OCI-LY1 (cell line): ENCODE results near the gene PRKCA.

ENCODE experiments used
- H2AFZ ChIP-seq: fragments of 200-600 bp; sonication (generic), shearing (Covaris generic); 2 replicates; pipeline ENCODE4 v1.6.0; 2014; ENCODE audit warnings: antibody characterized with exemption, mild to moderate bottlenecking, low read length
- H3F3A ChIP-seq: fragments of 200-600 bp; sonication (generic), shearing (Covaris generic); 2 replicates; pipeline ENCODE4 v1.6.0; 2014; ENCODE audit warnings: mild to moderate bottlenecking, antibody characterized with exemption, low read length, moderate library complexity; ENCODE audit not compliant: insufficient read depth
- H3K27ac ChIP-seq: fragments of 200-600 bp; sonication (generic); 2 replicates; pipeline ENCODE4 v1.5.1; 2014; ENCODE audit warnings: low read length, mixed run types, mild to moderate bottlenecking, low read depth; ENCODE audit not compliant: poor library complexity, severe bottlenecking
- H3K27me3 ChIP-seq: fragments of 200-600 bp; sonication (generic); 2 replicates; pipeline ENCODE4 v1.6.0; 2014; ENCODE audit warnings: antibody characterized with exemption, mild to moderate bottlenecking, low read length, moderate library complexity; ENCODE audit not compliant: insufficient read depth
- H3K36me3 ChIP-seq: fragments of 200-600 bp; sonication (generic); 2 replicates; pipeline ENCODE4 v1.6.1; 2014; ENCODE audit warnings: mild to moderate bottlenecking, antibody characterized with exemption, low read length, moderate library complexity, mixed read lengths; ENCODE audit not compliant: insufficient read depth
- H3K4me1 ChIP-seq: fragments of 200-600 bp; sonication (generic); 2 replicates; pipeline ENCODE4 v1.5.1; 2014; ENCODE audit warnings: mild to moderate bottlenecking, low read length, moderate library complexity; ENCODE audit not compliant: insufficient read depth, severe bottlenecking
- H3K4me2 ChIP-seq: fragments of 200-600 bp; sonication (generic), shearing (Covaris generic); 2 replicates; pipeline ENCODE4 v1.6.1; 2014; ENCODE audit warnings: low read length
- H3K4me3 ChIP-seq: fragments of 200-600 bp; sonication (generic); 2 replicates; pipeline ENCODE4 v1.5.1; 2014; ENCODE audit warnings: low read length, low read depth, mild to moderate bottlenecking, mixed read lengths; ENCODE audit not compliant: poor library complexity, severe bottlenecking
- H3K79me2 ChIP-seq: fragments of 200-600 bp; shearing (Covaris generic); 2 replicates; pipeline ENCODE4 v1.6.1; 2016; ENCODE audit warnings: mixed run types, low read length, mixed read lengths; ENCODE audit not compliant: insufficient read depth
- H3K9ac ChIP-seq: fragments of 200-600 bp; sonication (generic), shearing (Covaris generic); 2 replicates; pipeline ENCODE4 v1.6.1; 2014; ENCODE audit warnings: mild to moderate bottlenecking, low read length, mixed read lengths
- H3K9me2 ChIP-seq: fragments of 200-600 bp; sonication (generic), shearing (Covaris generic); 2 replicates; pipeline ENCODE4 v1.6.1; 2014; ENCODE audit warnings: low read depth, mild to moderate bottlenecking, low read length, mixed read lengths
- H3K9me3 ChIP-seq: fragments of 200-600 bp; shearing (Covaris generic); 2 replicates; pipeline ENCODE4 v1.6.1; 2014; ENCODE audit warnings: low read length, mixed read lengths
- H4K20me1 ChIP-seq: fragments of 200-600 bp; sonication (generic), shearing (Covaris generic); 2 replicates; pipeline ENCODE4 v1.6.0; 2016; ENCODE audit warnings: mild to moderate bottlenecking, low read length; ENCODE audit not compliant: insufficient read depth
- CTCF ChIP-seq: fragments of 200-600 bp; sonication (generic), shearing (Covaris generic); IDR thresholded peaks from 2 replicates; pipeline ENCODE4 v1.5.1; 2017; ENCODE audit warnings: mild to moderate bottlenecking, antibody characterized with exemption, low read length, moderate library complexity, mixed read lengths
- EZH2 ChIP-seq: fragments of 200-600 bp; sonication (generic), shearing (Covaris generic); IDR thresholded peaks from 2 replicates; pipeline ENCODE4 v1.8.0; 2017; ENCODE audit warnings: borderline replicate concordance, mixed run types, mild to moderate bottlenecking, antibody characterized with exemption, low read length, moderate library complexity, mixed read lengths

Gene PRKCA

GRCh38 chr17:66632731-66633130, 330.3 kb downstream of the PRKCA start:
- Histone ChIP-seq H4K20me1 (no peaks in the 10 kb centered on the region), H2AFZ (no peak overlapping the region), H3K27ac (no peak overlapping the region), H3K36me3 (peaks cover 4% of the 10 kb centered on the region; the same call in 1 of the 2 replicates), H3K27me3 (no peaks in the 10 kb centered on the region), H3K9me3 (no peaks in the 10 kb centered on the region), H3K9me2 (no peaks in the 10 kb centered on the region), H3F3A (no peaks in the 10 kb centered on the region), H3K4me3 (no peak overlapping the region), H3K79me2 (no peaks in the 10 kb centered on the region), H3K4me2 (no peak overlapping the region), H3K4me1 (peaks cover 18% of the 10 kb centered on the region), H3K9ac (no peak overlapping the region)
- TF ChIP-seq CTCF (no peak), EZH2 (no peak)

GRCh38 chr17:66633317-66633965, 331.0 kb downstream of the PRKCA start:
- Histone ChIP-seq H4K20me1 (no peaks in the 10 kb centered on the region), H3F3A (no peaks in the 10 kb centered on the region)

GRCh38 chr17:66634193-66634592, 331.8 kb downstream of the PRKCA start:
- H3K9ac ChIP-seq: no peak overlapping the region
- no peaks in the 10 kb centered on the region for H3F3A ChIP-seq
- no peak overlapping the region for H3K4me2 ChIP-seq
- no peaks in the 10 kb centered on the region for H3K9me2 ChIP-seq
- peaks cover 24% of the 10 kb centered on the region for H3K4me1 ChIP-seq
- no peaks in the 10 kb centered on the region for H4K20me1 ChIP-seq
- H2AFZ ChIP-seq: no peak overlapping the region
- no peak overlapping the region for H3K27ac ChIP-seq
- H3K79me2 ChIP-seq: no peaks in the 10 kb centered on the region
- TF ChIP-seq EZH2 (no peak), CTCF (no peak)
- H3K36me3 ChIP-seq: peaks cover 4% of the 10 kb centered on the region; the same call in 1 of the 2 replicates
- H3K9me3 ChIP-seq: no peaks in the 10 kb centered on the region
- H3K27me3 ChIP-seq: no peaks in the 10 kb centered on the region
- H3K4me3 ChIP-seq: no peak overlapping the region

More at GRCh38 chr17:66633317-66633965, 331.0 kb downstream of the PRKCA start:
- TF ChIP-seq EZH2 (no peak), CTCF (no peak)
- Histone ChIP-seq H3K9me3 (no peaks in the 10 kb centered on the region), H3K36me3 (peaks cover 4% of the 10 kb centered on the region; the same call in 1 of the 2 replicates), H3K27me3 (no peaks in the 10 kb centered on the region), H3K4me2 (no peak overlapping the region), H3K9me2 (no peaks in the 10 kb centered on the region), H3K9ac (no peak overlapping the region), H2AFZ (no peak overlapping the region), H3K4me1 (peaks cover 24% of the 10 kb centered on the region), H3K79me2 (no peaks in the 10 kb centered on the region), H3K4me3 (no peak overlapping the region), H3K27ac (no peak overlapping the region)
